A549 treated with CpdA at 1 μM for 4 hours (cell line): ENCODE measurements around the gene LEKR1. TPM values are rescaled to one million over a fixed set of nuclear protein-coding genes. Genes with fewer than 3 reads are reported as not detected.

Experiments
- total RNA-seq: library from RNA; stranded (reverse); fragments of 200-300 nt; extraction: Qiagen RNA extraction; gene quantifications from 5 replicates; pipeline ENCODE4 v1.2.3, GENCODE V29; 2022; ENCODE audit warnings: low read depth

The LEKR1 gene
- total RNA-seq, result 0.36 to 1.0 TPM (median 0.51 TPM) in 5 replicates

DNA sequence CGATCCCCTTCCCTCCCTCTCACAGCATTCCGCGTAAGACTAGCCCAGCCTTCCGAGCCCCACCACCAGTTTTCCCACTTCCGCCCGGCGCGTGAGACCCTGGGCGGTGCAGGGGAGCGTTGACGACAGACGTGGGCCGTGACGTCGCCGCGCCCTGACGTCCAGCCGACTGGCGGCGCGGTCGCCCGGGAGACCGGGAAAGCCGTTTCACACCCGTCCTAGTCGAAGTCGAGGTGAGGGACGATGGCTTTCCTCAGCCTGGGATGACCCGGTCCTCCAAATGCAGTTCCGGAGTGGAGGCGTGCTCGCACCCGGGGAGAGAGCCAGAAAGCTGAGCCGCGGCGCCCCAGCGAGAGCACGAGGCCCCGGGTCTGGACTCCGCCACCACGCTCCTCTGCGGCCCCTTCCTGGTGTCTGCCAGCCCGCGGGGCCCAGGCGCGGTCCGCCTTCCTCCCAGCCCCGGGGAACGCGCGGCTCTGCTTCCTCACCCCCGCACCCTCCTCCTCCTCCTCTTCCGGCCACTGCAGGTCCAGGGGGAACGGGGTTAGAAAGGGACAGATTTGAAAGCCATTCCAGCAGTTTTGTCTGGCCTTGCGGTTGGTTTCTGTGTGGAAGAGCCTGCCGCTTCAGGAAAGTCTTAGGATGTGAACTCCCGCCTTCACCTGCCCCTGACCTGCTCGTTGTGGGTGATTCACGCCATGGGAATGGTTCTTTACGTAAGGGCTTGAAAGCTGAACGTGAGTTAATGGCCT is at the start of gene LEKR1:
LEKR1 (plus strand) TSS at position 210 of the 752 bp plus-strand sequence. CDS start 2,977 bp downstream, outside the sequence.

Other genes with a start within 250 kb of the LEKR1 start
- 27.7 to 49.3 TPM (median 29.8 TPM) in 5 replicates for gene TIPARP, start 151.8 kb upstream of the LEKR1 start, total RNA-seq